Astrocyte of the cerebellum (primary cell): ENCODE measurements around the gene SELENOF.

ENCODE experiments used
- DNase-seq: peaks from one replicate; pipeline ENCODE4 v3.0.0-alpha.2; 2011; ENCODE audit warnings: low read depth
- H3K4me3 ChIP-seq: 2 replicates; pipeline ENCODE4 v1.5.1; 2011; ENCODE audit warnings: mild to moderate bottlenecking, low read depth, low read length, moderate library complexity
- in situ Hi-C: cut with HindIII; loops from 2 replicates; pipeline ENCODE4 v1.10.0; 2017; ENCODE audit warnings: low sequenced_read_pairs
- TF ChIP-seq, protein P1 (sequence below): IDR thresholded peaks from 2 replicates; pipeline ENCODE4 v1.5.1; 2012; ENCODE audit warnings: low read length, low read depth, moderate library complexity, mild to moderate bottlenecking; ENCODE audit errors: missing control alignments

SELENOF gene

DNA sequence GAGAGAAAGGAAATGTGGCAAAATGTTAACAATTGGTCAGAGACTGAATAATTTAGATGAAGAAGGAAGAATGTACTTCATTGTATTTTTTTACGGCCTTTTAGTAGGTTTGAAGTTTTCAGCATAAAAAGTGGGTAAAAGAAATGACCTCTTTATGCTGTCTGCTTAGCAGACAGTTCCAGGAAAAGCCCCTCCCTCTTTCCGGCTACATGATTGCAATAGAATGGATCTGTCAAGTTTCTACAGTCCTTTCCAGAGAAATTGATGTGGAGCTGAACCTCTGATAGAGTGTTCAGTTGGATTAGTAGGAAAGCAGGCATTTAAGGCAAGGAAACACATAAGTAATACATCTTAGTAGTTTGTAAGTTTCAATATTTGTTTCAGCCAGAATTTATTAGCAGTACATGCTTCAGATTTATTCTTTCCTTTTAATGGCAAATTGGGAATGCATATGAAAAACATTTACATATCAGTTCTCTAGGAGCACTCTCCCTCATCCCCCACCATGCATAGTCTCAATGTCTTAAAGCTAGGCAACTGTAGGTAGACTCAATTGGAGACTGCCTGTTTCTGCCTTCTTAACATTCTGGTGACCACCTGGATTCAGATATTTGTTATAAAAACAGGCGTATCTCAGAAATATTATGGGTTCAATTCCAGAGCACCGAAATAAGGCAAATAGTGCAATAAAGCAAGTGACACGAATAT, 36.9 kb upstream of the SELENOF start:
- no peak for DNase-seq
- in situ Hi-C loops = no loop called here
- TF ChIP-seq, protein P1, sequence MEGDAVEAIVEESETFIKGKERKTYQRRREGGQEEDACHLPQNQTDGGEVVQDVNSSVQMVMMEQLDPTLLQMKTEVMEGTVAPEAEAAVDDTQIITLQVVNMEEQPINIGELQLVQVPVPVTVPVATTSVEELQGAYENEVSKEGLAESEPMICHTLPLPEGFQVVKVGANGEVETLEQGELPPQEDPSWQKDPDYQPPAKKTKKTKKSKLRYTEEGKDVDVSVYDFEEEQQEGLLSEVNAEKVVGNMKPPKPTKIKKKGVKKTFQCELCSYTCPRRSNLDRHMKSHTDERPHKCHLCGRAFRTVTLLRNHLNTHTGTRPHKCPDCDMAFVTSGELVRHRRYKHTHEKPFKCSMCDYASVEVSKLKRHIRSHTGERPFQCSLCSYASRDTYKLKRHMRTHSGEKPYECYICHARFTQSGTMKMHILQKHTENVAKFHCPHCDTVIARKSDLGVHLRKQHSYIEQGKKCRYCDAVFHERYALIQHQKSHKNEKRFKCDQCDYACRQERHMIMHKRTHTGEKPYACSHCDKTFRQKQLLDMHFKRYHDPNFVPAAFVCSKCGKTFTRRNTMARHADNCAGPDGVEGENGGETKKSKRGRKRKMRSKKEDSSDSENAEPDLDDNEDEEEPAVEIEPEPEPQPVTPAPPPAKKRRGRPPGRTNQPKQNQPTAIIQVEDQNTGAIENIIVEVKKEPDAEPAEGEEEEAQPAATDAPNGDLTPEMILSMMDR = no peak
- no peak overlapping the region for H3K4me3 ChIP-seq

DNA sequence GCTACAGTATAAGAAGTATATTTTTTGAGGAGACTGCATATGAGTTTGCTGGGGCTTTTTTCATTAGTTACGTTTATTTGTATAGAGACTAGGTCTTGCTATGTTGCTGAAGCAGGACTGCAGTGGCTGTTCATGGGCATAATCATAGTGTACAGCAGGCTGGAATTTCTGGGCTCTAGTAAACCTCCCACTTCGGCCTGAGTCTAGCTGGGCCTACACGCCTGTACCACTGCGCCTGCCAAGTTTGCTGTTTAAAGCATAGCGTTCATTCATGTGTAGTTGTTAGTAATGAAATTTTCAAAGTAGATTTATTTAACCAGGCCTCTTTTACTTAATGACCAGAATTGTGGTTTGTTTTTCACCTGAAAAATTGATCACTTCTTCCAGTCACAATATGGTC, 34.3 kb upstream of the SELENOF start:
- peak; percentile 16 for DNase-seq
- in situ Hi-C loops = no loop called here
- TF ChIP-seq, protein P1 = no peak
- H3K4me3 ChIP-seq = no peak overlapping the region

DNA sequence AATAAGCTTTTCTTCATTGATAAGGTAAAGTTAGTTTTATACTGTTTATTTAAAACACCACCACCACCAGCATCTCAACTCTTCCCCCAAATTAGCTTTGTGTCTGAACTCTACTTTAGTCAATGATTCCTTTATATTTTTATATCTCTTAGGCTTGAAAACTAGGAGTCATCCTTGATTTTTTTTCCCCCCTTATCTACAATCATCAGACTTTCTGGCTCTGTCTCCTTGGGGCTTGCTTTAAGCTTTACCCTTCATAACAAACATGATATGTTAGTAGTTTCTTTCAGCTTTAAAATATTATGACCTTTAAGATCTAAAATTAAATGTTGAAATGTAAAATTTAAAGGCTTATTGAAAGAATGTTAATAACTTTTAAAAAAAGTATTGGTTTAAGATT, 28.8 kb upstream of the SELENOF start:
- DNase-seq = no peak
- no peak overlapping the region for H3K4me3 ChIP-seq
- TF ChIP-seq, protein P1 = no peak
- in situ Hi-C loops = no loop called here

DNA sequence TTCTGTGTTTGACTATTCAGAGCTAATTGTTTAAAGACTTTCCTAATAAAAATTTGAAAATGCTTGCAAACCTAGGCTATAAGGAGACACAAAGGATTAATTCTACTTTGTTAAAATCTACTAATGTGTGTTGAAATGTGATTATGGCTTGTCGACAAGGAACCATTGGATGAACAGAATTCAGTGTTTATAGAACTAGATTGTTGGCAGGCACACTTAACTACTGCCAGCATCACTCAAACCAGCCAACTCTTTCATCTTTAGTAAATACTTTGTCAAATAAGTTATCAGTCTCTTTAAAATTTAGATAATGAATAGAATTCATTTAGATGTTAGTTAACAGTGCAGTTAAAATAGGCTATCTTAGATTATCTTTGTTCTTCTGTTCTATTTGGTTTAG, 28.1 kb upstream of the SELENOF start:
- TF ChIP-seq, protein P1 = no peak
- no peak overlapping the region for H3K4me3 ChIP-seq
- no peak for DNase-seq
- in situ Hi-C loops = no loop called here

DNA sequence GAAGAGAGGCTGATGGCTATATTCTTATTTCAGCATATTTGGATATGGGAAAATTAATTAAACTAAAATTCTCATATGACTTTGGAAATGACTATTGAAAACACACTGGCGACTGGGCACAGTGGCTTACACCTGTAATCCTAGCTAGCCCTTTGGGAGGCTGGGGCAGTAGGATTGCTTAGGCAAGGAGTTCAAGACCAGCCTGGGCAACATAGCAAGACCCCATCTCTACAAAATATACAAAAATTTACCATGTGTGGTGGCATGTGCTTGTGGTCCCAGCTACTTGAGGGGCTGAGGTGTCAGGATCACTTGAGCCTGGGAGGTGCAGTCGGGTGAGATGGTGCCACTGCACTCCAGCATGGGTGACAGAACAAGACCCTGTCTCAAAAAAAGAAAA, 26.7 kb upstream of the SELENOF start:
- no peak overlapping the region for H3K4me3 ChIP-seq
- in situ Hi-C loops = no loop called here
- no peak for DNase-seq
- TF ChIP-seq, protein P1 = no peak

DNA sequence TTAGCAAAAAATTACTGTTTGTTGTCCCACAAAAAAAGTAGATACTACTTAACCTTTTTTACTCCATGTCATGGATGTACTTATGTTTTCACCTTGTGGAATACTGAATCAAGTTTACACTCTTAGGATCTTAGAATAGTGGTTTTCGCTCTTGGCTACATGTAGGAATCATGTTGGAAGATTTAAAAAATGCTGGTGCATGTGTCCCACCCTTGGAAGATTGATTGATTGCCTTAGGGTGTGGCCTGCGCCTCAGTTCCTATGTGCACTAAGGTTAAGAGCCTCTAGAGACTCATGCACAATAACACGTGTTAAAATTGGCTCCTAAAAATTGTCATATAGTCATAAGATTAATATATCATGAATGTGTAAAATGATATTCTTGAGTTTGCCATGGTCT, 25.5 kb upstream of the SELENOF start:
- TF ChIP-seq, protein P1 = no peak
- H3K4me3 ChIP-seq = no peak overlapping the region
- in situ Hi-C loops = no loop called here
- DNase-seq = no peak
